Gastrocnemius medialis (tissue), 4 donors: ENCODE data around the gene KDM4B. TPM values are rescaled to one million over a fixed set of nuclear protein-coding genes. Genes with fewer than 3 reads are reported as not detected.

Experiments used
- ATAC-seq, 2 donors: fragments of 150-250 bp; one replicate each; pipeline ENCODE4 v1.9.1; 2016
- DNase-seq, 2 donors: peaks; one replicate each; pipeline ENCODE4 v3.0.0-alpha.2; 2019
- H3K27ac ChIP-seq, 4 donors: fragments of 200-600 bp; sonication (generic); 1 replicate in 1 of 4; 2 replicates in 3 of 4; pipeline ENCODE4 v1.5.1; 2016 to 2018; ENCODE audit warnings: mild to moderate bottlenecking in 2 of 4, moderate library complexity in 1 of 4
- H3K27me3 ChIP-seq, 3 donors: fragments of 200-600 bp; sonication (generic) in 2 of 3; 1 replicate in 1 of 3; 2 replicates in 2 of 3; pipeline versions ENCODE4 v1.5.1 to v1.6.0; 2016 to 2019; ENCODE audit warnings: mild to moderate bottlenecking in 1 of 3, moderate library complexity in 1 of 3
- H3K36me3 ChIP-seq, 2 donors: fragments of 200-600 bp; sonication (generic) in 1 of 2; one replicate each; pipeline ENCODE4 v1.5.1; 2017 to 2018
- H3K4me1 ChIP-seq, 2 donors: fragments of 200-600 bp; sonication (generic) in 1 of 2; one replicate each; pipeline ENCODE4 v1.5.1; 2016 to 2017; ENCODE audit warnings: mild to moderate bottlenecking in 2 of 2
- H3K4me3 ChIP-seq, 4 donors: fragments of 200-600 bp; sonication (generic) in 3 of 4; 1 replicate in 1 of 4; 2 replicates in 3 of 4; pipeline ENCODE4 v1.5.1; 2016 to 2019; ENCODE audit warnings: mild to moderate bottlenecking in 2 of 4
- H3K9me3 ChIP-seq, 3 donors: fragments of 200-600 bp; sonication (generic) in 2 of 3; 1 replicate in 1 of 3; 2 replicates in 2 of 3; pipeline ENCODE4 v1.5.1; 2016 to 2019
- CTCF ChIP-seq, 5 experiments: fragments of 450-650 bp in 3 of 5; fragments of 200-600 bp in 2 of 5; sonication (generic) in 2 of 5; IDR thresholded peaks in 4 of 5; conservative IDR thresholded peaks in 1 of 5; 1 replicate in 4 of 5; 2 replicates in 1 of 5; pipeline ENCODE4 v1.5.1; 2016 to 2019; ENCODE audit warnings: antibody characterized with exemption in 5 of 5, mild to moderate bottlenecking in 3 of 5, moderate library complexity in 3 of 5
- POLR2A ChIP-seq, 2 donors: fragments of 450-650 bp; IDR thresholded peaks; one replicate each; pipeline ENCODE4 v1.6.1; 2017; ENCODE audit warnings: antibody characterized with exemption in 2 of 2, mild to moderate bottlenecking in 2 of 2, moderate library complexity in 2 of 2
- in situ Hi-C, 4 donors: fragments of 200-750 bp; cut with MboI; loops; one replicate each; pipeline versions ENCODE4 v1.15.0 to v1.8.0; 2017; ENCODE audit warnings: low sequenced_read_pairs in 4 of 4
- intact Hi-C: fragments of 100-400 bp; cut with DNase I; formaldehyde crosslinking; loops from one replicate; pipeline ENCODE4 v1.15.1; 2023; ENCODE audit warnings: low total_unique reads
- total RNA-seq, 4 donors: library from RNA; depleted of rRNA; stranded (reverse); fragments of >200 nt; gene quantifications; one replicate each; pipeline versions ENCODE4 v1.1.0 to v1.2.3, GENCODE V29; 2016

The KDM4B gene
- total RNA-seq, 4 donors from 2014 or later, result 40.9 to 61.4 (median 46.4) TPM

- H3K4me1 ChIP-seq, result no peaks in the 10 kb centered on the region
- no peak for DNase-seq
- no peaks in the 10 kb centered on the region for H3K27me3 ChIP-seq
- no peaks in the 10 kb centered on the region for H3K9me3 ChIP-seq
- in situ Hi-C loops (no loop called here), intact Hi-C loops (no loop called here)
- no peak overlapping the region for H3K27ac ChIP-seq
- TF ChIP-seq POLR2A (IDR thresholded peaks at IDR 0.05), result no peak
- no peak for TF ChIP-seq CTCF (IDR thresholded peaks at IDR 0.05 in 4 of 5, conservative IDR thresholded peaks at IDR 0.05 in 1 of 5)
- no peak overlapping the region for H3K4me3 ChIP-seq
- no peak for ATAC-seq
- peaks cover 0 to 25% of the 10 kb centered on the region in 2 donors for H3K36me3 ChIP-seq
Observed at GRCh38 chr19:5119297-5119998, 150.5 kb downstream of the KDM4B start.

GRCh38 chr19:5120321-5120720 lies 151.4 kb downstream of the KDM4B start:
- H3K36me3 ChIP-seq, result peaks cover 0 to 24% of the 10 kb centered on the region in 2 donors
- intact Hi-C loops (loop anchor here (10.0 kb wide), 1 partner anchor 76 kb away; no protein-coding TSS in a partner anchor), in situ Hi-C loops (no loop called here)

GRCh38 chr19:5120833-5121232 lies 151.9 kb downstream of the KDM4B start:
- Histone ChIP-seq H3K36me3 (peaks cover 0 to 24% of the 10 kb centered on the region in 2 donors), H3K4me3 (no peak overlapping the region), H3K27me3 (no peaks in the 10 kb centered on the region), H3K4me1 (no peaks in the 10 kb centered on the region), H3K9me3 (no peaks in the 10 kb centered on the region), H3K27ac (no peak overlapping the region)
- no peak for TF ChIP-seq CTCF (IDR thresholded peaks at IDR 0.05 in 4 of 5, conservative IDR thresholded peaks at IDR 0.05 in 1 of 5)
- TF ChIP-seq POLR2A (IDR thresholded peaks at IDR 0.05), result no peak
- DNase-seq (no peak), ATAC-seq (no peak)
- intact Hi-C loops, result loop anchor here (10.0 kb wide), 1 partner anchor 76 kb away; no protein-coding TSS in a partner anchor
- in situ Hi-C loops, result no loop called here

More at GRCh38 chr19:5120321-5120720, 151.4 kb downstream of the KDM4B start:
- Histone ChIP-seq H3K27me3 (no peaks in the 10 kb centered on the region), H3K4me1 (no peaks in the 10 kb centered on the region), H3K4me3 (no peak overlapping the region), H3K27ac (no peak overlapping the region), H3K9me3 (no peaks in the 10 kb centered on the region)
- no peak for TF ChIP-seq POLR2A (IDR thresholded peaks at IDR 0.05)
- no peak for TF ChIP-seq CTCF (IDR thresholded peaks at IDR 0.05 in 4 of 5, conservative IDR thresholded peaks at IDR 0.05 in 1 of 5)
- DNase-seq, result no peak
- no peak for ATAC-seq

- Histone ChIP-seq H3K4me3 (no peak overlapping the region), H3K36me3 (peaks cover 0 to 24% of the 10 kb centered on the region in 2 donors), H3K9me3 (no peaks in the 10 kb centered on the region), H3K27ac (no peak overlapping the region), H3K27me3 (no peaks in the 10 kb centered on the region), H3K4me1 (no peaks in the 10 kb centered on the region)
- ATAC-seq, result no peak
- intact Hi-C loops, result loop anchor here (10.0 kb wide), 1 partner anchor 77 kb away; no protein-coding TSS in a partner anchor
- no peak for DNase-seq
- no peak for TF ChIP-seq POLR2A (IDR thresholded peaks at IDR 0.05)
- TF ChIP-seq CTCF (IDR thresholded peaks at IDR 0.05 in 4 of 5, conservative IDR thresholded peaks at IDR 0.05 in 1 of 5), result no peak
- in situ Hi-C loops, result no loop called here
Observed at GRCh38 chr19:5121266-5122120, 152.6 kb downstream of the KDM4B start.
